GM18502 (cell line): ENCODE data around the gene CHAT.

Experiments
- ATAC-seq: cut with Tn5 transposase; IDR thresholded peaks from one replicate; pipeline ENCODE4 v1.9.1; 2021; ENCODE audit warnings: mild to moderate bottlenecking; ENCODE audit not compliant: unreplicated experiment, poor library complexity

The CHAT gene

DNA sequence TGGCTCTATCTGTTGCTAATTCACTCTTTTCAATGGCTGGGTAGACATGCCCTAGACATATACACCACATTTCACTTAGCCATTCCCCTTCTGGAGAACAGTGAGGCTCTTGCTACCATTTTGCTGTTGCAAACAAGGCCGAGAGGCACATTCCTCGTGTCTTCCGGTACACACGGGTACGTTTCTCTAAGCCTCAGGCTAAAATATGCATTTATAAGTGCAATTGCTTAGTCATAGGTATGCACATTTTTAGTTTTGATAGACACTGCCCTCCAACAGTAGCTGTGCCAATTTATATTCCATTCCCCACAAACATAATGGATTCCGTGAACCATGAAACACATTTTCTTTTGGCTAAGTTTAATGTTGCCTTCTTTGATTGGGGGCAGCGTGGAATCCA, 13.2 kb downstream of the CHAT start:
- ATAC-seq: no peak

DNA sequence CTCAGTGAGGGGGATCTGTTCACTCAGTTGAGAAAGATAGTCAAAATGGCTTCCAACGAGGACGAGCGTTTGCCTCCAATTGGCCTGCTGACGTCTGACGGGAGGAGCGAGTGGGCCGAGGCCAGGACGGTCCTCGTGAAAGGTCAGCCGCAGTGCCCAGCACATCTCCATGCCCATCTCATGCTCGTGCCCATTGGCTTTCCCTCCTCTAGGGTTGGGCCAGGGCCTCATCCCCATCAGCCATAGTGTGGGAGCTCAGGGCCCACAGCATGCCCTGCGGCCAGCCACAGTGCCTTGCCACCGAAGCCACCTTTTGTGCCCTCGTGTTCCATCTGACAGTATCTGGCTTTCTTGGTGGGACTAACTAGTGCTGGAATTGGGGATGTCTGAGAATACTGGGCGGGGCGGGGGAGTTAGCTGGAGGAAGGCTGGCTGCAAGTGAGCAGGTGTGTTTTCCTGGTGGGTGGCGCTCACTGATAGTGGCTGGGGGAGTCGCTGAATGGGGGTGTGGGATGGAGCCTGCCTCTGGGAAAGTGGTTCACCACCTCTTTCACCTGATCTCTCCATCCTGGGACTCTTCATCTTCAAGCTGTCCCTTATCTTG, 13.9 kb downstream of the CHAT start:
- no peak for ATAC-seq

DNA sequence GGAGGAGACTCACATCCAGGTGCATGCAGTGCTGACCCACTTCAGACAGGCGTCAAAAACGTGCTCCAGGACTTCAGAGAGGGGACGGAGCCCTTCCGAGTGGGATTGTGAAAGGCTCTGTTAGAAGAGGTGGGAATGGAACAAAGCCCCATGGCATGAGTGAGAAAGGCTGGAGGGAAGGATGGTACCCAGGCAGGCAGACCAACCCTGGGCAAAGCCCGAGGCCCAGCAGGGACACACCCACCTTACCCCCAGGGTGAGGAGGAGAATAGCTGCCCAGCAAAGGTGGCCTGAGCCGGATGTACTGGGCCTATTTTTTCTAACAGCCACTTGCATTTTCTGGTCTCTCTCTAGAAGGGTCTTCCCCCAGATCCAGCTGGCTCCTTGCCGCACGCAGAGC, 14.8 kb downstream of the CHAT start:
- no peak for ATAC-seq

DNA sequence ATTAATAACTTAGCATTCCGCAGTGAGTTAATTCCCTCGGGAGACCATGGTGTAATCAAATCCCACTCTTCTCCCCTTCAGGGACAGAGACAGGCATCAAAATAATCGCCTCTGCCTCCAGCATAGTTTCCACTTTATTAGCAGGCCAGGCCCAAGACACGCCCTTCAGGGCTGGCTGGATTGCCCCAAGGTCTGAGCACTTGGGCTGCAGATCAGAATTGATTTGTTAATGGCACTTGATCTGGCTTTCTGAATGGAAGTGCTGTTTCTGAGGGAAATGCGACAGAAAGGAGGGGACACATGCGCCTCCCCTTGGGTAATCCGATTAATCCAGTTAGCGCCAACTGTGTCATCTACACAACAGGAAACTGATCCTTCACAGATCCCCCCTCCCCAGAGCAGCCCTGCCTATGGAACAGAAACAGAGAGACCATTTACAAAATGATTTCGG, 15.6 kb downstream of the CHAT start:
- no peak for ATAC-seq

DNA sequence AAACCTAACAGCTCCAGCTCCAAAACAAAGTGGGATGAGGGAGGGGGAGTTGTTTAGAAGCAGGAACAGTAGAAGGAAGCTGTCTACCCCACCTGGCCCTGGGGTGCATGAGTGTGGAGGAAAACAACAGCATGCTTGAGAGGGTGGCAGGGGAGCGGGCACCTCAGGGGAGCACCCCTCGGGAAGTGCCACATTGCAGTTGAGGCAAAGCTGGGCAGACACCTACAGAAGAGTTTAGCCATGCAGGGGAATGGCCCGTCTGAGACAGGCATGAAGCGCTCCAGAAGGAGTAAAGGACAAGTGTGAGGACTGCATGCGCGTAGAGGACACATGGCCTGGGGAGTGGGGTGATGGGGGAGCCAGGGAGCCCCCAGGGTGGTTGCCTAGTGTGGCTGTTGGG, 18.1 kb downstream of the CHAT start:
- no peak for ATAC-seq

DNA sequence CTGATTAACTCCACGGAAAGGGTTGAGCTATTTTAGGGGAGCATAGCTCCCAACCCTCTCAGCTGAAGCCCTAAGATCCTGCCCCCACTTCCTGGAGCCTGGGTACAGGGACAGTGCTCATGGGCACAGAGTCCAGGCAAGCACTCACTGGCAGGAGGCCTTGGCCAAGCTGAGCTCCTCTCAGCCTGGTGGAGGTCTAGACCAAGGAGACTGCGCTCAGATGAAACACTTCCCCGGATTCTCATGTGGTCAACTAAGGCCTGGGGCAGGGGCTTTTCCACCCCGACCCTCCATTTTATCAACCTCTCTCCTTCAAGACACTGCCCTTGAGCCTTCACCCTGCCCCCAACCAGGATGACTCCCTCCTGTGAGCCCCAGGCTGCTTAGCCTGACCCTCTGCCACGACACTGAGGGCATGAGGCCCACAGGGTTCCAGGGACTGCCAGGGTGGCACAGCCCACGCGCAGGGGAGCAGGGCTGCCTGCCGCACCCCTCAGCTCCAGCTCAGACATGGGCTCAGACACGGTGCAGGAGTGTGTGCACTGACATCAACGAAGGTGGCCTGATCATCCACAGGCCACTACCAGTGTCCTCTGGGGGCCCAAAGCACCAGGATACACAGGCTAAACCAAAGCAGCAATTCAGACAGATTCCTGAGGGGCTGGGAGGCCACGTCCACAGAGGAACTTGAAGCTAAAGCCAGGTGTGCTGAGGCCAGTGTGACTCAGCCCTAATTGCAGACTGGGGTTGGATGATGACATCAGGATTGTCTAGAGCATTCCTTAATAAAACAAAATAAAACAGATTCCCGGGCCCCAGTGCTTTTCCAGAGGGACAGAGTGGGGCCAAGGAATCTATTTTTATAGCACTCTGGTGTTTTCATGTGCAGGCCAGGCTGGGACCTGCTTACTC, 18.8 kb downstream of the CHAT start:
- ATAC-seq: no peak

DNA sequence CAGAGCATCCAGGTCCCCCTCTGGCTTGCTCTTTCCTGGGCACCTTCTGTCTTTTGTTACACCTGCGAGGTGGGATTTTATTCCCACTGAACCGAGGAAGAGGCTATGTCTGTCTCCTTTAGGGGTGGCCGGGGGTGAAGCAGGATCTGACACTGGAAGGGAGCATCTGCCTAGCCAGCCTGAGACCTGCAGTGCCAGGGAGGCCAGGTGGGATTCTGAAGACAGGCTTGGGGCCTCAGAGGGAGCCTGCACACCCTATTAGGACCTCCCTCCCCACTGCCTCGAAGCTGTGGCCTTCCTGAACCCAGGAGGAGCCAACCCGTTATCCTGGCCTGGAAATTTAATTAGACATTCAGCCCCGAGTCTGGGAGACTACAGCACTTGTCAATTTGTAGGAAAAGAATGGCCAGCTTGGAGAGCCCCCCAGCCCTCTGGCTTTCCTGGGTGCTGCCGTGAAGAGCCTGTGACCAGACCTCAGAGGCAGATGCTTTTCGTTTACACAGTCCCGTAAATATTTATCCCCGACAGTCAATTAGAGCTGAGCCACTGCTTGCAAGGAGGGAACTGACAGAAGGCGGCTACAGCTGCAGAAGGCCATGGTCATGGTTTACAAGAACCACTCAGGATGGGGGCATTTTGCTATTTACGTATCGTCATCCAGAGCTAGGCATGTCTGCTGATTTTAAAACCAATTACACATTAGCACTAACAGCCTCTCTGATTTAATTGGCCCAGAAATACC, 19.7 kb downstream of the CHAT start:
- ATAC-seq: no peak

DNA sequence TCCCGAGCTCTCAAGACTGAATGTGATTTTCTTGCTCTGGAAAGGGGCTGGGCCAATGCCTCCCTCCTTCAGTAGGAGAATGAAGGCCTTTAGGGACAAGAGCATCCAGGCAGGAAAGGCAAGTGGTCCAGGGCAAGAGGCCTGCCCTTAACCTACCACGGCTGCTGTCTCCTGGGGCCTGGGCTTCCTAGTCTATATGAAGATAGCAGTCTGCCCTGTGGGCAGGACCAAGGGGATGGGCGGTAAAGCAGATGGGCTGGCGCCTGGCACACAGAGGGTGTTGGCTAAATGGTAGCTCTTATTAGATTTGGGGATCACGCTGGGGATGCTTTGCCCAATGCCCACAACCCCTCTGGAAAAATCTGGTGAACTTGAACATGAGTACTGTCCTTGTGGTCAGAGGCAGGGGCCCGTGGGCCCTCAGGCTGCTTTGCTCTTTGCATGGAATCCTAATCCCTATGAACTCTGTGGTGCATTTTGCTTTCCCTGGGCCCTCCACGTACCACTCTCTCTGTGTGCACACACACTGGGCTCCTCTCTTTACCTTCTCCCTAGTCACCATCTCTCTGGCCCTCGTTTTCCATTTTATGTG, 20.3 kb downstream of the CHAT start:
- no peak for ATAC-seq

DNA sequence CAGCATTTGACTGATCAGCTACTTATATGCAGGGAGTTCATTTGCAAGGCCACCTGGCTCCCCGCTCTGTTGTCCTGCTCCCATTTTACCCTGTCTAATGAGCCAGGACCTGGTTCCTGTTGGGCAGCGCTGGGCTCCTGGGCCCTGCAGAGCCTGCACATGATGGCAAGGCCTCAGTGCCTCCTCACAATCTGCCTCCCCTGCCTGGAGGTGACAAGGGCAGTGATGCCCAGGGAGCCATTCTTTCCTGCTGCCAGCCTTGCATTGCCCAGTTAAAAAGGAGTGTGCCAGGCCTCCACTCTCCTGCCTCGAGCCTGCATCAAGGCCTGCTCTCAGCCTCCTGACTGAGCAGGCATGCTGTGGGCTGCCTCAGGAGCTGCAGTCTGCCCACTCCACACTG, 28.5 kb downstream of the CHAT start:
- ATAC-seq: no peak

DNA sequence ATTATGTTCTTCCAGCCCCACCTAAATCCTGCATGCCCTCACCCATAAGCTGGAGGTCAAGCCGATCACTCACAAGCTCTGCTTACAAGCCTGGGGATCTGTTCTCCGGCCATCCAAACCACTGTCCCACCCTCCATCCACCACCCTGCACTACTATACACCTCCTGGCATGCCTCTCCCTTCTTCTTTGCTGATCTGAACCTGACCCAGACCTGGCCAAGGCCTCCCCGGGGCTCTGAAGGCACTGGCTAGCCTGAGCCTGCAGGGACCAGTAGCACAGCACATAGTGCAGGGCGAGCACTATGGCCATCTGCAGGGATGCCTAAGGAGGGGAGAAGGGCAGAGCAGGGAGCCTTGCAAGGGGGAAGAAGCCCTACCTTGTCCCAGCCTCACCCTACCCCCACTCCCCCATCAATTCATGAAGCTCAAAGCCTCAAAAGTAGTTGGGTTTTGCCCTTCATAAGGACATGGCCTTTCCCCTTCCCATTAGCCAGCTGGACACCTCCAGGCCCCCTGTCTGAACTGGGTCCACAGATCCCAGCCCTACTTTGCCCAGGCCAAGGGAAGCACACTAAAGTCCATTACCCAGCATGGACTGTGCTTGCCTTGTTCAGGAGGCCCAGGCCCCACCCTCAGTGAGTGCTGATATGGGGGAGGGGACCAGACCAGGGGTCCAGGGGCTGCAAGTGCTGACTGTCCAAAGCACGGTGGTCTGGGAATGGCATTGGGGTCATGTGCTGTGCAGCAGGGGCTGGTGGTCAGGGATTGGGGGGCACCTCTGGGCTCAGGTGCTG, 29.6 kb downstream of the CHAT start:
- no peak for ATAC-seq

DNA sequence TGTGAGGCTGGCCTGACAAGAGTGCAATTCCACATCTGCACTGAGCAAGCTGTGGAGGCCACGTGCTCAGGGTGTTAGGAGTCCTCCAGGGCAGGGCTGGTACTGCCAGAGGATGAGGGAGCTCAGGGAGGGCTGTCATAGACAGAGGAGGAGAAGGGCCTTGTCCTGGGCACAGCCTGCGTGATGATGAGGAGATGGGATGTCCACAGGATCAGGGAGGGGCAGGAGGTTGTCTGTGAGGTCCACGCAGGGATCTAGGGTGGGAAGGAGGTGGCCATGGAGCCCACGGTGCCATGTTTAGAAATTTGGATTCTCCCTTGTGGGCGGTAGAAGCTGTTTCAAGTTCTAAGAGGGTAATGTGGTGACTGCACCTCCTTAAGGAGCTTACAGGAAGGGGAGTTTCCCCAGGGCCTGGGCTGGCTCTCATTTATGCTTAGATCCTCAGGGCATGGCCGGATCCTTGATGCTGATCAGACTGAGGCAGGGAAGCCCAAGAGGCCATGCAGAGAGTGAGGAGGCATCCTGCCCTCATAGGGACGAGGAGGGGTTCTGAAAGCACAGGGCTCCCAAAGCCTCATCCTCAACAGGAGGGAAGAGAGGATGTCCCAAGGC, 30.3 kb downstream of the CHAT start:
- ATAC-seq: no peak

DNA sequence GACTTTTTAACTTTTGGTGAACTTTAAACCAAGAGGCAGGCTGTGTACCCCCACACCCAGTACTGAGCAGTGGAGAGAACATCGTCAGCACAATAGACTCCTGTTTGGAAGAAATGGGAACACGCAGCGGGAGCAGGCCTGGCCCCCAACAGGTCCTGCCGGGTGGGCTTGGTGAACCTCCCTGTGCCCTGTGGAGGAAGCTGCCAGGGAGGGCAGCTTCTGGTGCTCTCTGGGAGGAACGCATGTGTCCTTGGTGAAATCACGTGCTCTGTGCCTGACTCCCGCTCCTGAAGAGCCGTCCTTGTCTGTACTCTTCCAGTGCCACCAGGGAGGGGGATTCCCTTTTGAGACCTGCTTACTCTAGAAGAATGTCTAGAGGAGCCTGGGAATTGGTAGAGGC, 31.6 kb downstream of the CHAT start:
- no peak for ATAC-seq

DNA sequence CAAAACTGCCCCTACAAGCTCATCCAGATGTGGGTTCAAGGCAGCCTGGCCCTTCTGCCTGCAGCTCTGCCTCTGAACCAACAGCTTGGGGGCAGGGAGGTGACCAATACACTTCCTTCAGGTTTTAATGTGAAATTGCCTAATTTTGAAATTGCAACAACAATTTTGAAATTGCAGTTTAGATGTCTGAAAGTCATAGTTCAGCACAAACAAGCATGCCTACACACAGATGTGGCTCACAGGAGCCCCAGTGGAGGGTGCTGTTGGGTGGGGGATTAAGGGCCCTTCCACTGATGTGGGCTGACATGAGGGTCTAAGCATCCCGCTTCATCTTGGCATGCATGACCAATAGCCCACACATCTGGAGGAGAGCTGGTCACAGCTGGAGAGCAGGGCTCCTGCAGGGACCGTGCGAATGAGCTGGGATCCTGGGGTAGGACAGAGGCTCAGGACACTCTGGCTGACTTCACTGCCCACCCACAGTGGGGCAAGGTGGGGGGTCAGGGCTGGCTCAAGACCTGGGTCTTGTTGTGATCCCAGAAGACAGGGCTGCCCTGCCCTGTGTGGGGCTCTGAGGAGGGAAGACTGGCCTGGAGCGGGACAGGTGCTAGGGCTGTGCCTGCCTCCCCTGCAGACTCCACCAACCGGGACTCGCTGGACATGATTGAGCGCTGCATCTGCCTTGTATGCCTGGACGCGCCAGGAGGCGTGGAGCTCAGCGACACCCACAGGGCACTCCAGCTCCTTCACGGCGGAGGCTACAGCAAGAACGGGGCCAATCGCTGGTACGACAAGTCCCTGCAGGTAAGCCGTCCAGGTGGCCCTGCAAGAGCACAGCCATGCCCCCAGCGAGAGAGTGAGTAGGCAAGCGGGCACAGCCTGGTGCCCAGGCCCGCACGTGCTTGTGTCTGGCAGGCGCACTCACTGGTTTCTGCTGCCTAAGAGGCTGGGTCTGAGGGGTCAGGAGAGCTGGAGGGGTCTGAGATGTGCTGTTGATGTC, 32.3 kb downstream of the CHAT start:
- no peak for ATAC-seq

DNA sequence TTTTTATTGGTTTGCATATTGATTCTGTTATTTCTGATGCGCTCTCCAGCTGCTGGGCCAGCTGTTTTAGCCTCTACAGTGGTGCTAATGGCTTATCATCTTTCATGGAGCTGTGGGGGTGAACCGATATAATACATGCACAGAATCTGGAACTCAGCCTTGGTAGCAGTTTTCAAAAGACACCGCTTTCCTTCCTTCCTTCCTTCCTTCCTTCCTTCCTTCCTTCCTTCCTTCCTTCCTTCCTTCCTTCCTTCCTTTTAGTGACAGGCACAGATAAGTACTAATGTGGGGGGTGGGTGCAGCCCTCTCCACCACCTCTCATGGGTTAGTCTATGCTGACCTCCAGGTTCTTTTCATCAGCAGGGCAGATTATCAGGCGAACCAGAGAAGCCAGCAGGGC, 33.7 kb downstream of the CHAT start:
- no peak for ATAC-seq

DNA sequence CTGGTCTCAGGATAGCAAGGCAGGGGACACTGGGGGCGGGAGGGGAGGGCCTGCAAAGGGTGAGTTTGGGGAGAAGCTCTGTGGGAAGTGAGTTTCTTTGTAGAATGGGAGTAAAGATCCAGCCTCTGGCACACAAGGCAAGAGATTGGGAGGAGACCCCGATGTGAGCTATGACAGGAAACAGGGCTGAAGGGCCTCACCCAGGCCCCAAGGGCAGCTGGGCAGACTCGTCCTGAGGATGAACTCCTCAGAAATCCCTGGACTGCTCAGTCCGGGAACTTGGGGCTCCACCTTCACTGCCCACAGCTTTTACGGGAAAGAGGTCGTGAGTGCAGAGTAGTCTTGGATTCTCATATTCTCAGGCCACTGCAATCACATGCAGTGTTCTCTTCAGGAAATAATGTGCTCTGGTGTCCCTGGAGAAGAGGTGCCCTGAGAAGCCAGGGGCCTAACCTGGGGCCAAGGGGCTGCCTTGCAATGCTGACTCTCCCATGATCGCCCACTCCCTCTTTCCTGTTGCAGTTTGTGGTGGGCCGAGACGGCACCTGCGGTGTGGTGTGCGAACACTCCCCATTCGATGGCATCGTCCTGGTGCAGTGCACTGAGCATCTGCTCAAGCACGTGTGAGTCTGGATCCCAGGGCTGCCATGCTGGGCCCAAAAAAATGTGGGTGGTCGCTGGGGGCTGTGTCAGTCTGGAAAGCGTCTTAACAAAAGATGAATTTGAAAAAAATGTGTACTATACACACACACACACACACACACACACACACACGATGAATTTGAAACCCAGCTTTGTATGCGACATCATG, 34.4 kb downstream of the CHAT start:
- no peak for ATAC-seq

DNA sequence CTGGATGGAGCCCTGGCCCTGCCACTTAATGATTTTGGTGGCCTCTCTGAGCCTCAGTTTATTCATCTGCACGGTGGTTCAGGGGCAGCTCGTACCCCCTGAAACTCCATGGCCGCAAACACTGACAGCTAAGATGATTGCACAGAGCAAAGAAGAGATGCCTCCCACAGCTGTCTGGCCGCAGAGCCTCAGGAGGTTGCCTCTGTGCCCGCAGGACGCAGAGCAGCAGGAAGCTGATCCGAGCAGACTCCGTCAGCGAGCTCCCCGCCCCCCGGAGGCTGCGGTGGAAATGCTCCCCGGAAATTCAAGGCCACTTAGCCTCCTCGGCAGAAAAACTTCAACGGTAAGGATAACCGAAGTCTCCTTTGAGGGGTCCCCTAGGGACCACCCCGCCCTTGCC, 35.5 kb downstream of the CHAT start:
- no peak for ATAC-seq

DNA sequence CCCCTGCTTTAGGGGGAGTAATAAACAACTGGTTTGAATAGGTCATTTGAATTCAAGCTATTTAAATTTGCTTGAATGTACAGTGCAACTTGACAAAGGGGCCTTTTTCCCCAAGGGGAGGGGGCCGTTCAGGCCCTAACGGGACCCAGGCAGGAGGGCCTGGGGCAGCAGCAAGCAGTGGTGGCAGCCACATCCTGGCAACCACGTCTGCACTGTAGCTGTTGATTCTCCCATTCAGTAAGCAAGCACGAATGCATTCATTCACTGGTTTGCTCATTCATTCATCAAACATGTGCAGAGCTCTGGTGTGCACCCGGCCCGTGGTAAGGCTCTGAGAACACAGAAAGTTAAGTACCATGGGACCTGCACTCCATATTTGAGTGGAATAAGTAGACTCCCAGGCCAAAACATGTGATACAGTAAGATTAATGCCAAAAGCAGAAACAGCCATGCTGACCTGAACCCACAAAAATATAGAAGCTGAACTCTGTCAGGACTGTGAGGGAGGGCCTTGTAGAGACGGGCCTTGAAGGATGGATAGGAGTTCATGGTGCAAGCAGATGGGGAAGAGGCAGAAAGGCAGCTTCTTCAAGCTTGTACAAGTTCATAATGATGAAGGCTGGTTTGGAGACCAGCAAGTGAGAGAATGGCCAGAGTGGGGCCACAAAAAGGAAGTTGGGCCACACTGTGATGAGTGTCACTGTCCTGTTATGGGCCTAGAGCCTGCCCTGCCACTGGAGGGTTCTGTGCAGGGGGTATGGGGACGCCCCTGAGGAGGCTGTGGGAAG, 36.3 kb downstream of the CHAT start:
- no peak for ATAC-seq
